ENCODE results near the gene RBBP8NL.

RBBP8NL gene

GRCh38 chr20:62381842-62382241 lies 45.5 kb downstream of the RBBP8NL start:
- Histone ChIP-seq H3K27ac (ENCODE audit: low read length) (no peak overlapping the region), H2AFZ (ENCODE audit: low read depth, low read length) (no peak overlapping the region), H3K27me3 (ENCODE audit: insufficient read depth, low read length, poor library complexity) (no peaks in the 10 kb centered on the region), H3K4me2 (ENCODE audit: insufficient read depth, low read length) (no peak overlapping the region), H3K9me3 (ENCODE audit: insufficient read depth, low read length, severe bottlenecking) (no peaks in the 10 kb centered on the region), H3K9ac (ENCODE audit: low read depth, low read length) (no peak overlapping the region), H3K36me3 (ENCODE audit: insufficient read depth, low read length) (peaks cover 15% of the 10 kb centered on the region), H3K4me3 (ENCODE audit: low read depth in 1 of 2, low read length in 2 of 2) (no peak overlapping the region), H3K4me1 (ENCODE audit: insufficient read depth, low read length) (peaks cover 14% of the 10 kb centered on the region), H4K20me1 (ENCODE audit: insufficient read depth, low read length) (no peaks in the 10 kb centered on the region; the same call in 1 of the 2 replicates), H3K79me2 (ENCODE audit: insufficient read depth, low read length) (peaks cover 30% of the 10 kb centered on the region)
- ATAC-seq (ENCODE audit: insufficient read depth, low read depth) (no peak), DNase-seq (no peak)
- TF ChIP-seq CTCF (IDR thresholded peaks at IDR 0.05; ENCODE audit: borderline replicate concordance, extremely low read depth, low read length, poor library complexity, severe bottlenecking) (no peak), EZH2 (IDR thresholded peaks at IDR 0.05; ENCODE audit: borderline replicate concordance, low read depth, low read length, severe bottlenecking) (no peak)

DNA sequence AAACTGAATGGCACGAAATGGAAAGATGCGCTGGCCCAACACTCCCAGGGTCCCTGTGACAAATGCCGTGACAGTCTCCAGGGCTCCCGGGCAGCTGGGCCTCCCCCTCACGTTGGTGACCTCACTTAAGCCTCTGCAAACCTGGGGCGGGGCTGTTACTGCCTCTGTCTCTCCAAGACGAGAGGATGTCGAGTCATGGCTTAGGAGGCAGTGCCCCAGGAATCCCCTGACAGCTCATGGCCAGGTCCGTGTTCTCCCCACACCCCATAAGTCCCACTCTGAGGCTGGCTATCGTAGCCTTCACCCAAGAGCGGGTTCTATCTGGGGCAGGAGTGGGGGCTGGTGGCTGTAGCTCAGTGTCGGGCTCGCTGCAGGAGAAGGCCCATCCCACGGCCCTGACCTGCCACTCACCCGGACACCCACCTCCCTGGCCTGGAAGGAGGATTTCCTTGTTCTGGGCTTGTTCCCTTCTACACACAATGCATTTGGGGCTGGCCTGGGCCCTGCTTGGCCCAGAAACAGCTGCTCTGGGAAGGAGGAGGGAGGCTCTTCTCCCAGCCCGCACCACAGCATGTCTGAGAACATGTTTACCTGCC lies 46.0 kb downstream of the RBBP8NL start:
- Histone ChIP-seq H3K9ac (ENCODE audit: low read depth, low read length) (no peak overlapping the region), H3K9me3 (ENCODE audit: insufficient read depth, low read length, severe bottlenecking) (no peaks in the 10 kb centered on the region), H2AFZ (ENCODE audit: low read depth, low read length) (no peak overlapping the region), H3K4me2 (ENCODE audit: insufficient read depth, low read length) (no peak overlapping the region), H3K27ac (ENCODE audit: low read length) (no peak overlapping the region), H3K4me3 (ENCODE audit: low read depth in 1 of 2, low read length in 2 of 2) (no peak overlapping the region), H3K4me1 (ENCODE audit: insufficient read depth, low read length) (peaks cover 14% of the 10 kb centered on the region), H3K27me3 (ENCODE audit: insufficient read depth, low read length, poor library complexity) (no peaks in the 10 kb centered on the region), H4K20me1 (ENCODE audit: insufficient read depth, low read length) (no peaks in the 10 kb centered on the region; the same call in 1 of the 2 replicates), H3K36me3 (ENCODE audit: insufficient read depth, low read length) (peaks cover 12% of the 10 kb centered on the region), H3K79me2 (ENCODE audit: insufficient read depth, low read length) (peaks cover 25% of the 10 kb centered on the region)
- no peak for TF ChIP-seq EZH2 (IDR thresholded peaks at IDR 0.05; ENCODE audit: borderline replicate concordance, low read depth, low read length, severe bottlenecking)
- no peak for TF ChIP-seq CTCF (IDR thresholded peaks at IDR 0.05; ENCODE audit: borderline replicate concordance, extremely low read depth, low read length, poor library complexity, severe bottlenecking)
- ATAC-seq (ENCODE audit: insufficient read depth, low read depth) (no peak), DNase-seq (no peak)

DNA sequence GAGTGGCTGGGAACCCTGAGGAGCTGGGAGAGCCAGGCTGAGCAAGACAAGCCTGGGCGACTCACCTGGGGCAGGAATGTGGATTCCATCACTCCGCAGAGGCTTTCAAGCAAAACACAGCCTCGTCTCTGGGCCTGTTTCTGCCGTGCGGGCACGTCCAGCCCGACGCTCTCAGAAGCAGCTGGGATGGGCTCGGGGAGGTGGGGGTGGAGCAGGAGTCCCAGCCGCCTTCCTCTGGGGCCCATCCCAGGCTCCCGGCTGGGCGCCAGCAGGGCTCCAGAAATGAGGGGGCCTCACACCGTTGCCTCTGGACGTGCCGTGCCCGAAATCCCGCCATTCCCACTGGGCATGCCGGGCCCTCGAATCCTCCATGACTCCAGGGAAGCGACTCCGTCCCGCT lies 49.1 kb downstream of the RBBP8NL start:
- Histone ChIP-seq H4K20me1 (ENCODE audit: insufficient read depth, low read length) (peaks cover 4% of the 10 kb centered on the region; the same call in 1 of the 2 replicates), H3K27me3 (ENCODE audit: insufficient read depth, low read length, poor library complexity) (no peaks in the 10 kb centered on the region), H3K4me1 (ENCODE audit: insufficient read depth, low read length) (peaks cover 2% of the 10 kb centered on the region; the same call in 1 of the 2 replicates), H3K9me3 (ENCODE audit: insufficient read depth, low read length, severe bottlenecking) (no peaks in the 10 kb centered on the region), H3K79me2 (ENCODE audit: insufficient read depth, low read length) (no peaks in the 10 kb centered on the region), H3K4me3 (ENCODE audit: low read depth in 1 of 2, low read length in 2 of 2) (no peak overlapping the region), H3K9ac (ENCODE audit: low read depth, low read length) (no peak overlapping the region), H3K4me2 (ENCODE audit: insufficient read depth, low read length) (no peak overlapping the region), H2AFZ (ENCODE audit: low read depth, low read length) (no peak overlapping the region), H3K27ac (ENCODE audit: low read length) (no peak overlapping the region), H3K36me3 (ENCODE audit: insufficient read depth, low read length) (peaks cover 11% of the 10 kb centered on the region)
- TF ChIP-seq EZH2 (IDR thresholded peaks at IDR 0.05; ENCODE audit: borderline replicate concordance, low read depth, low read length, severe bottlenecking): no peak
- no peak for TF ChIP-seq CTCF (IDR thresholded peaks at IDR 0.05; ENCODE audit: borderline replicate concordance, extremely low read depth, low read length, poor library complexity, severe bottlenecking)
- DNase-seq: no peak
- ATAC-seq (ENCODE audit: insufficient read depth, low read depth): no peak

All from DND-41 (cell line).